ENCODE measurements around the gene PDGFC.
A peak's percentile ranks its signal among the peaks of the same experiment; 100 is the strongest.

The PDGFC gene

GRCh38 chr4:156971676-156972378 lies at the start of gene PDGFC:
Gene PDGFC, minus strand, starts transcription at chr4:156971799. Its CDS starts 896 bp downstream, at chr4:156970903.
- CTCF ChIA-PET: interaction anchor here (0.6 to 0.8 kb wide), 3 partner anchors 12 to 53 kb away, joined by 3 to 6 read pairs (median 3); no protein-coding TSS in a partner anchor
- peak; percentile 66 for TF ChIP-seq CTCF (conservative IDR thresholded peaks at IDR 0.05; ENCODE audit: low read depth)
- H3K27ac ChIP-seq: peak within 1 kb of the TSS; percentile 88
- POLR2A ChIA-PET (ENCODE audit: low non-redundant PET): no interaction called here
- peak; percentile 71 for DNase-seq (ENCODE audit: low spot score)

- TF ChIP-seq CTCF (conservative IDR thresholded peaks at IDR 0.05; ENCODE audit: low read depth): no peak
- ChIA-PET POLR2A (ENCODE audit: low non-redundant PET) (no interaction called here), CTCF (no interaction called here)
- DNase-seq (ENCODE audit: low spot score): no peak
- no peak overlapping the region for H3K27ac ChIP-seq
These were observed 49.3 kb upstream of the PDGFC start for GRCh38 chr4:157020882-157021281.

GRCh38 chr4:157018920-157019490 lies 47.4 kb upstream of the PDGFC start:
- DNase-seq (ENCODE audit: low spot score): no peak
- ChIA-PET POLR2A (ENCODE audit: low non-redundant PET) (no interaction called here), CTCF (no interaction called here)
- TF ChIP-seq CTCF (conservative IDR thresholded peaks at IDR 0.05; ENCODE audit: low read depth): no peak
- H3K27ac ChIP-seq: no peak overlapping the region

- POLR2A ChIA-PET (ENCODE audit: low non-redundant PET): interaction anchor here (0.5 kb wide), 1 partner anchor 954 kb away, joined by 7 read pairs; no protein-coding TSS in a partner anchor
- DNase-seq (ENCODE audit: low spot score): peak; percentile 30
- CTCF ChIA-PET: interaction anchor here (0.5 to 0.6 kb wide), 2 partner anchors 23 to 43 kb away, joined by 3 to 5 read pairs; no protein-coding TSS in a partner anchor
- no peak overlapping the region for H3K27ac ChIP-seq
- no peak for TF ChIP-seq CTCF (conservative IDR thresholded peaks at IDR 0.05; ENCODE audit: low read depth)
These were observed 43.3 kb upstream of the PDGFC start for GRCh38 chr4:157014621-157015591.

GRCh38 chr4:157013656-157014055 lies 42.1 kb upstream of the PDGFC start:
- ChIA-PET POLR2A (ENCODE audit: low non-redundant PET) (no interaction called here), CTCF (interaction anchor here (1.3 kb wide), 1 partner anchor 32 kb away, joined by 3 read pairs; no protein-coding TSS in a partner anchor)
- DNase-seq (ENCODE audit: low spot score): no peak
- H3K27ac ChIP-seq: no peak overlapping the region
- no peak for TF ChIP-seq CTCF (conservative IDR thresholded peaks at IDR 0.05; ENCODE audit: low read depth)

- ChIA-PET POLR2A (ENCODE audit: low non-redundant PET) (no interaction called here), CTCF (interaction anchor here (1.3 kb wide), 1 partner anchor 33 kb away, joined by 3 read pairs; no protein-coding TSS in a partner anchor)
- H3K27ac ChIP-seq: no peak overlapping the region
- peak; percentile 0 for DNase-seq (ENCODE audit: low spot score)
- no peak for TF ChIP-seq CTCF (conservative IDR thresholded peaks at IDR 0.05; ENCODE audit: low read depth)
These were observed 41.2 kb upstream of the PDGFC start for GRCh38 chr4:157012781-157013180.

All from RWPE1 (cell line).